GM12874 (cell line): ENCODE data around the gene MYH7B.

ENCODE experiments used
- CTCF ChIP-seq: IDR thresholded peaks from 2 replicates; pipeline ENCODE4 v1.5.1; 2011; ENCODE audit warnings: low read depth, mild to moderate bottlenecking, control low read depth, low read length, moderate library complexity; ENCODE audit not compliant: insufficient read depth

The MYH7B gene

GRCh38 chr20:34945315-34946077 is 10.2 kb upstream of the MYH7B start:
- no peak for TF ChIP-seq CTCF

DNA sequence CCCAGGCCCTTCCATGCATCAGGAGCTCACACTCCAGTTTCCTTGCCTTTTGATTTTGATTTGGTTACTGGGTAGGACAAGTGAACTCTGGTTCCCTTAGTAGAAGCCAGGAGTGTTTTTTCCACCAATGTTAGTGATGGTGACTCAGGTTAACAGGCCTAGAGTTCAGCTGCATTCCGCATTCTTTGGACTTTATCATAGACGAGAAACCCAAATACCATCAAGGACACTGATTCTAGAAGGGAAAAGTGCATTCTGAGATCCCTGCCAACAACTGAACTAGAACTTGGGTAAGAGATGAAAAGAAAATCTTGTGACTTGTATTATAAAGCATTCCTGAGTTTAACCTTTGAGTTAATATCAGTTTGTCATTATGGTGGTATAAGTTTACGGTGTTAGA is 9.0 kb upstream of the MYH7B start:
- TF ChIP-seq CTCF = no peak

DNA sequence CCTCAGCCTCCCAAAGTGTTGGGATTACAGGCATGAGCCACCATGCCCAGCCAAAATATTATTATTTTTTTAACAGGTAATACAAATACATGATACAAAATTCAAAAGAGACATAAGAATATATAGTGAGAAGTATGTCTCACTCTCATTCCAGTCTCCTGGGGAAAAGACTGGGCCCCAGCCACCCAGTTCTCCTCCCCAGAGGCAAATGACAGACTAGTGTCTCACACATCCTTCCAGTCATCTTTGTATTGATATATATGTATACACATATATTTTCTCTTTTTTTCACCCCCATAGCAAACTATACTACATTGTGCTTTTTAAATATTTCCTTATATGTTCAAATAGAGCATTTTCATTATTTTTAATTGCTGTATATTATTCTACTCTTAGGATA is 8.3 kb upstream of the MYH7B start:
- no peak for TF ChIP-seq CTCF

DNA sequence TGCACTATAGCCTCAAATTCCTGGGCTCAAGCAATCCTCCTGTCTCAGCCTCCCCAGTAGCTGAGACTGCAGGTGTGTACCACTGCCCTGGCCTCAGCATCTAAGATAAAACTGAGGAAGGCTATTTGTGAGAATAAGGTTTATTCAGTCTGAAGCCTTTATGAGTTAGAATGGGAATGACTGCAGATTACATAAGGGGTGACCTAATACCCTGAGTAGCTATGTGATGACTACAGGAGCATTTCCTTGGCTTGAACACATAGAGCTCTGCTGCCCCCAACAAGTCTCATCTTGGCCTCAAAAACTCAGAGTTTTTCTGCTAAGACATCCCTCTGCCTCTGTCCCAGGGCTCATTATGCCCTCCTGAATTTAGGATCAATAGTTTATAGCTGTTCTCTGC is 7.6 kb upstream of the MYH7B start:
- no peak for TF ChIP-seq CTCF

GRCh38 chr20:34949120-34949519 is 6.5 kb upstream of the MYH7B start:
- TF ChIP-seq CTCF = no peak

- TF ChIP-seq CTCF = no peak
Measured at GRCh38 chr20:34951252-34951651, 4.4 kb upstream of the MYH7B start.

- no peak for TF ChIP-seq CTCF
Measured at GRCh38 chr20:34951652-34952051, 4.0 kb upstream of the MYH7B start.
